ENCODE results near the gene ZDHHC20. TPM values are rescaled to one million over a fixed set of nuclear protein-coding genes. Genes with fewer than 3 reads are reported as not detected.

ZDHHC20 gene
- total RNA-seq, 5 donors from 2014 or later (not counting 1 experiment from before 2014, with no cell fraction given): 60.1 to 73.8 (median 68.0) TPM

DNA sequence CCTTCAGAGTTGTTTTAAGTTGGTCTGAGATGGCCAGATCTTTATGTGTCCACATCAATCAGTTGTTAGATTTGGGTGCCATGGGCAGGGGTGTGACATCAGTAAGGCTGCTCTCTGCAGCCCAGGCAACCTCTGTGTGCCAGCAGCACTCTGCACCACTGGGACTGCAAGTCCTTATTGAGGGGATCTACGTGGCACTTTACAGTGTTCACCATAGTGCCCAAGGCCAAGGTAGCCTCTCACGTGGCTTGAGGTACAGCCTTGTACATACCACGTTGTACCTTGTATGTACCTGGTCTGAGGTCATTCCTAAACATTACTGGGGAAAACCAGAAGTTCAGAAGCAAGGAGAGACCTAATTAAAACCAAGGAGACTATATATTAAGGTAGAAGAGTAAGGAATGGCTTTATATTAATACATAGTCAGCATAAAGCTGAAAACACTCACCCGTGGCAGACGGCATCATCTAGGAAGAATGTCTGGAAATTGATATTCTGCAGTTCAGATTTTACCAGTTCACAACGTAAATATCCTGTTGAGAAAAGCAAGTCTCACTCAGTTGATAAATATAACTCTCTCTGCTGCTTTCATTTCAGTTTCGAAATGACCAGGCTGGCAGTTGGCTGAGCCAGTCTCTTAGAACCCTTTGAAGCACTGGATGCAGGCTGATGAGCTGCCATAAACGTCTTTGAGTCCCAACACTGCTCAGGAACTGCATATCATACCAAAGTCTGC lies 128.8 kb downstream of the ZDHHC20 start:
- no peak overlapping the region for H3K4me3 ChIP-seq (ENCODE audit: control insufficient read depth in 1 of 2, extremely low read depth in 1 of 2, low read length in 1 of 2)
- peaks cover 7 to 22% (median 20%) of the 10 kb centered on the region in 3 donors for H3K4me1 Mint-ChIP-seq
- CTCF ChIA-PET: no interaction called here

DNA sequence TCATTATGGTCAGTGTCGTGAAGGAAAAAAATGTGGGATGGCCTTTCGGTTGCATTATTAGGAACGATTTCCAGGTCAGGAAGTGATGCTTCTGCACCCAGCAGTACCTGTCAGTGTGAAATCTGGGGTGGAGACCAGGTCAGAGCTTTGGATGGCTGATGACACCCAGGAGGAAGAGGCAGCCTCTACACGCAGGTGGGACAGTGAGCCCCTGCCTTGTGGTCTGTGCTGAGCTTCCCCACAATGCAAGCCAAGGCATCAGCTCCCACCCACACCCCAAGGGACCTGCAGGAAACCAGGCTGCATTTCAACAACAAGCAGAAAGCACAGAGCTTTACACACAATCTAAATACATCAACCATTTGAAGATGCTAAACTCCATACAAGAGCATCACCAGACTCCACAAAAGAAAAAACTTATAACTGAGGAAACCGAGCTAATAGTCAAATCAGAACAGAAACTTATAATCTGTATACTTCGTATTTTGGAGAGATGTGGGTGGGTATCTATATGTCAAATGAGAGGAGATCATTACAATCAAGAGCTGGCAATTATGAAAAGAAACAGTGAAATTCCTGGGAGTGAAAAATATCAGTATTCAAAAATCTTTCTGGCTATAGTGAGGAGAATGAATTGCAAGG lies 130.1 kb downstream of the ZDHHC20 start:
- Histone ChIP-seq H3K4me1 (ENCODE audit: control insufficient read depth in 1 of 2, extremely low read depth in 1 of 2, insufficient read depth in 2 of 2, low read length in 2 of 2) (peaks cover 0 to 25% of the 10 kb centered on the region in 2 experiments), H3K27me3 (replicated peaks in 1 of 2; ENCODE audit: control insufficient read depth in 2 of 2, extremely low read depth in 1 of 2, insufficient read depth in 2 of 2, low read length in 1 of 2) (no peaks in the 10 kb centered on the region), H3K36me3 (ENCODE audit: control insufficient read depth in 2 of 2, extremely low read depth in 1 of 2, insufficient read depth in 1 of 2, low read length in 1 of 2) (no peaks in the 10 kb centered on the region), H3K4me3 (ENCODE audit: control insufficient read depth in 1 of 2, extremely low read depth in 1 of 2, low read length in 1 of 2) (no peak overlapping the region), H3K9me3 (no peaks in the 10 kb centered on the region), H3K27ac (ENCODE audit: low read length) (no peak overlapping the region)
- peaks cover 27% of the 10 kb centered on the region for H3K36me3 Mint-ChIP-seq
- WGBS (ENCODE audit: insufficient coverage): no CpG with 5 or more reads among the region's 6 CpGs
- H3K4me3 Mint-ChIP-seq: no peak overlapping the region
- no peaks in the 10 kb centered on the region for H3K9me3 Mint-ChIP-seq
- no peak for ATAC-seq (replicated peaks in 1 of 4)
- peak overlapping the region in 1 of 2 donors; percentile 40 for H3K27ac Mint-ChIP-seq
- ChIA-PET POLR2A (no interaction called here), CTCF (interaction anchor here (0.9 to 1.2 kb wide), 2 partner anchors 31 to 32 kb away, joined by 3 read pairs; no protein-coding TSS in a partner anchor)
- DNase-seq: no peak
- H3K27me3 Mint-ChIP-seq: no peaks in the 10 kb centered on the region
- H3K4me1 Mint-ChIP-seq: peaks cover 7 to 22% (median 20%) of the 10 kb centered on the region in 3 donors

More for the DNA sequence above, 128.8 kb downstream of the ZDHHC20 start:
- WGBS (ENCODE audit: insufficient coverage): 33% methylated on average over 6 of the region's 8 CpGs
- Mint-ChIP-seq H3K27me3 (no peaks in the 10 kb centered on the region), H3K36me3 (peaks cover 27% of the 10 kb centered on the region), H3K4me3 (no peak overlapping the region), H3K27ac (peak overlapping the region in 1 of 2 donors; percentile 19), H3K9me3 (no peaks in the 10 kb centered on the region)
- POLR2A ChIA-PET: no interaction called here
- peaks cover 0 to 25% of the 10 kb centered on the region in 2 experiments for H3K4me1 ChIP-seq (ENCODE audit: control insufficient read depth in 1 of 2, extremely low read depth in 1 of 2, insufficient read depth in 2 of 2, low read length in 2 of 2)
- ATAC-seq (replicated peaks in 1 of 4) (peak in 1 of 4 experiments; percentile 20), DNase-seq (peak in 1 of 35 experiments; percentile 8)
- H3K27ac ChIP-seq (ENCODE audit: low read length): no peak overlapping the region
- no peaks in the 10 kb centered on the region for H3K9me3 ChIP-seq
- H3K36me3 ChIP-seq (ENCODE audit: control insufficient read depth in 2 of 2, extremely low read depth in 1 of 2, insufficient read depth in 1 of 2, low read length in 1 of 2): no peaks in the 10 kb centered on the region
- no peaks in the 10 kb centered on the region for H3K27me3 ChIP-seq (replicated peaks in 1 of 2; ENCODE audit: control insufficient read depth in 2 of 2, extremely low read depth in 1 of 2, insufficient read depth in 2 of 2, low read length in 1 of 2)

DNA sequence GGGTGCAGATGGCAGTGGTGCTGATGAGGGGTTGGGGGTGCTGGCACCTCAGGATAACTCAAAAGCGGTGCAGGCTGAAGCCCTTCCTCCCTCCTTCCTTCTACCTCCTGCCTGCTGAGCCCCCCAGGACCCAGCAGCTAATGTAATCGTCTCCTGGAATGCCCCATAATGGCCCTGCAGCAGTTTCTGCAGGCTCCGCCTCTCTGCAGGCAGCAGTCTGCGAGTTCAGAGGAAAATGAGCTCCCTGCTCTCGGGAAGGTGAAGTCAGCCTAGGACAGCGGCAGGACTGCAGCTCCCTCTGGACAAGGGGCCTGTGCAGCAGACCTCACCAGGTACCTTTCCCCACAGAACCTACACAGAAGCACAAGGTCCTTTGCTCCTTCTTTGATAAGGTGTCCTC lies 130.9 kb downstream of the ZDHHC20 start:
- Mint-ChIP-seq H3K27ac (no peak overlapping the region), H3K4me3 (no peak overlapping the region), H3K36me3 (peaks cover 27% of the 10 kb centered on the region), H3K4me1 (peaks cover 7 to 22% (median 20%) of the 10 kb centered on the region in 3 donors), H3K27me3 (no peaks in the 10 kb centered on the region), H3K9me3 (no peaks in the 10 kb centered on the region)
- Histone ChIP-seq H3K36me3 (ENCODE audit: control insufficient read depth in 2 of 2, extremely low read depth in 1 of 2, insufficient read depth in 1 of 2, low read length in 1 of 2) (no peaks in the 10 kb centered on the region), H3K4me1 (ENCODE audit: control insufficient read depth in 1 of 2, extremely low read depth in 1 of 2, insufficient read depth in 2 of 2, low read length in 2 of 2) (peaks cover 0 to 25% of the 10 kb centered on the region in 2 experiments), H3K9me3 (no peaks in the 10 kb centered on the region), H3K27me3 (replicated peaks in 1 of 2; ENCODE audit: control insufficient read depth in 2 of 2, extremely low read depth in 1 of 2, insufficient read depth in 2 of 2, low read length in 1 of 2) (no peaks in the 10 kb centered on the region), H3K27ac (ENCODE audit: low read length) (no peak overlapping the region), H3K4me3 (ENCODE audit: control insufficient read depth in 1 of 2, extremely low read depth in 1 of 2, low read length in 1 of 2) (no peak overlapping the region)
- no peak for DNase-seq
- no peak for ATAC-seq (replicated peaks in 1 of 4)
- ChIA-PET CTCF (interaction anchor here in 1 of 2 donors (0.6 to 1.2 kb wide), 2 partner anchors 31 to 135 kb away, joined by 3 read pairs; no protein-coding TSS in a partner anchor), POLR2A (no interaction called here)
- 65% methylated on average over 5 of the region's 6 CpGs for WGBS (ENCODE audit: insufficient coverage)

DNA sequence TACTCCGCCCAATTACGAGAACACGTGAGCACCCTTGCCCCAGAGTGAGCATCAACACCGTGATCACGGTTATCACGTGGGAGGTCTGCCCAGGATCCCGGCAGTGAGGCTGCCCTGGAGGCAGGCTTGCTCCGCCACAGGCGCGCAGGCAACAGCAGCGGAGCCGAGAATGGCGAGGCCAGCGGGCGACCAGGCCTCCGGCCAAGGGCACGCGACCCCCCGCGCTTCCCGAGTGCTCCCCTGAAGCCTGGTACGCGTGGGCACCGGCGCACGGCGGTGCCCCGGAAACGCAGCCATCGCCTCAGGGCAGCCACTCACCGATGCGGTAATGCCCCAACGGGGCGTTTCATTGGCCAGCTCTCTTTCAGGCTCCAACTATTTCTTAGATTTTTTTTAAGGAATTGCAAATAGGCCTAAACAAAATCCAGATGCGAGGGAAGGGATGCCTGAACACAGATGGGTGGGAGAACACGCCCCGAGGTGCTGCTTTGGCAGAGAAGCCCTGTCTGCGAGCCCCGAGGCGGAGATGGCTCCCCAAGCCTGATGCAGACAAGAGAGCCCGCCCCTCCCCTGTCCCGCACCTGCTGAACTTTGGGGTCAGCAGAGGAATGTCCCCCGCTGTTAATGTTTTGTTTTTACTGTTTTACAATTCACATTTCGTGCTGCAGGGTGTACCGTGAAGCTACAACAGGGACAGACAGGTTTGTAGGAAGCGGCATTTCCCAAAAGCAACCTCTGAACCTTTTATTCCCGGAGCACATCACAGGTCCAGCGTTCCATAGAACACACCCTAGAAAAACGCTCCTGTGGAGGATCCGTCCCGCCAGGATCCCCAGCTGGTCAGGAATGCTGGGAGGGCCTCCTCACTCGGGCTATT lies 132.7 kb downstream of the ZDHHC20 start:
- Histone ChIP-seq H3K36me3 (ENCODE audit: control insufficient read depth in 2 of 2, extremely low read depth in 1 of 2, insufficient read depth in 1 of 2, low read length in 1 of 2) (no peaks in the 10 kb centered on the region), H3K9me3 (no peaks in the 10 kb centered on the region), H3K4me1 (ENCODE audit: control insufficient read depth in 1 of 2, extremely low read depth in 1 of 2, insufficient read depth in 2 of 2, low read length in 2 of 2) (peaks cover 0 to 25% of the 10 kb centered on the region in 2 experiments), H3K27ac (ENCODE audit: low read length) (no peak overlapping the region), H3K27me3 (replicated peaks in 1 of 2; ENCODE audit: control insufficient read depth in 2 of 2, extremely low read depth in 1 of 2, insufficient read depth in 2 of 2, low read length in 1 of 2) (no peaks in the 10 kb centered on the region), H3K4me3 (ENCODE audit: control insufficient read depth in 1 of 2, extremely low read depth in 1 of 2, low read length in 1 of 2) (peak overlapping the region; percentile 37 to 64)
- DNase-seq (peak in 10 of 35 experiments; percentile 7 to 31 (median 14)), ATAC-seq (replicated peaks in 1 of 4) (peak in 3 of 4 experiments; percentile 58 to 90 (median 65))
- H3K27me3 Mint-ChIP-seq: no peaks in the 10 kb centered on the region
- peaks cover 7 to 22% (median 20%) of the 10 kb centered on the region in 3 donors for H3K4me1 Mint-ChIP-seq
- peak overlapping the region in 1 of 2 donors; percentile 88 for H3K27ac Mint-ChIP-seq
- 49% methylated on average over 46 of the region's 52 CpGs for WGBS (ENCODE audit: insufficient coverage)
- no peaks in the 10 kb centered on the region for H3K9me3 Mint-ChIP-seq
- POLR2A ChIA-PET: no interaction called here
- H3K4me3 Mint-ChIP-seq: peak overlapping the region; percentile 32 to 76 (median 74)
- H3K36me3 Mint-ChIP-seq: peaks cover 32% of the 10 kb centered on the region
- CTCF ChIA-PET: no interaction called here

DNA sequence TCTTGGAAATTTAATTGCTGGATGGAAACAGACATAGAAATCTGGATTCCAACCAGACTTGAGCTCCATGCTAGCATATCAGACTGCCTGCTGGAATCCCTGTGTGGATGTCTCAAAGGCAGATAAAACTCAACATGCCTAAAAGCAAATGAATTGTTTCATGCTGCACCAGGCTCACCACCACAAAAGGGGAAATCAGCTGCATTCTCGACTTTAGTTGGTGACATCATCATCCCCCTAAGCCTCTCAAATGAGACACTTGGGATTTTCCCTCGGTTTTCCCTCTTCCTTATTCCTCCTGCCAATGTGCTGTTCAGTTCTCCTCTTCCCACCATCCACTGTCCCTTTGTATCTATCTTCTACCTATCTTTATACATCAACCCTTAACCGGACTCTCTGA lies 134.3 kb downstream of the ZDHHC20 start:
- H3K4me3 ChIP-seq (ENCODE audit: control insufficient read depth in 1 of 2, extremely low read depth in 1 of 2, low read length in 1 of 2): no peak overlapping the region
- H3K36me3 ChIP-seq (ENCODE audit: control insufficient read depth in 2 of 2, extremely low read depth in 1 of 2, insufficient read depth in 1 of 2, low read length in 1 of 2): no peaks in the 10 kb centered on the region
- H3K4me3 Mint-ChIP-seq: no peak overlapping the region
- CTCF ChIA-PET: no interaction called here
- no peaks in the 10 kb centered on the region for H3K27me3 ChIP-seq (replicated peaks in 1 of 2; ENCODE audit: control insufficient read depth in 2 of 2, extremely low read depth in 1 of 2, insufficient read depth in 2 of 2, low read length in 1 of 2)
- no peak overlapping the region for H3K27ac ChIP-seq (ENCODE audit: low read length)
- H3K4me1 Mint-ChIP-seq: peaks cover 7 to 15% (median 11%) of the 10 kb centered on the region in 3 donors
- peaks cover 0 to 16% of the 10 kb centered on the region in 2 experiments for H3K4me1 ChIP-seq (ENCODE audit: control insufficient read depth in 1 of 2, extremely low read depth in 1 of 2, insufficient read depth in 2 of 2, low read length in 2 of 2)
- WGBS (ENCODE audit: insufficient coverage): 77% methylated on average over 2 of the region's 3 CpGs
- H3K36me3 Mint-ChIP-seq: peaks cover 33% of the 10 kb centered on the region
- DNase-seq (no peak), ATAC-seq (replicated peaks in 1 of 4) (no peak)
- no peak overlapping the region for H3K27ac Mint-ChIP-seq
- POLR2A ChIA-PET: no interaction called here
- H3K9me3 Mint-ChIP-seq: no peaks in the 10 kb centered on the region
- H3K27me3 Mint-ChIP-seq: no peaks in the 10 kb centered on the region
- H3K9me3 ChIP-seq: no peaks in the 10 kb centered on the region

DNA sequence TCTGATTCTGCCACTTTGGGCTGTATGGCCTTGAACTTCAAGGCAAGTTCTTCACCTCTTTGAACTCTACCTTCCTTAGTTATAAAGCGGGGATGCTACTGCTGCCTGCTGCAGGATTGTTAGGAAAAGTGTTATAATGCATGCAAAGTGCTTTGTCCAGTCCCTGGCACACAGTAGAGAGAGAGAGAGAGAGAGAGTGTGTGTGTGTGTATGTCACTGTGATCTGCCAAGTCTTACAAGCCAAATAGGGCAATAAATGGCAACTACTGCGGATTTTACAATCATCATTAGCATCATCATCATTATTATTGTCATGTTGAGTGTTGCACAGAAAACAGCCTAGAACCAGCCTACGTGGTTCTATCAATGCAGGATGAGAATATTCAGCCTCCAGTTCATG lies 136.1 kb downstream of the ZDHHC20 start:
- peaks cover 0 to 8% of the 10 kb centered on the region in 2 experiments for H3K4me1 ChIP-seq (ENCODE audit: control insufficient read depth in 1 of 2, extremely low read depth in 1 of 2, insufficient read depth in 2 of 2, low read length in 2 of 2)
- ChIA-PET CTCF (no interaction called here), POLR2A (no interaction called here)
- Mint-ChIP-seq H3K36me3 (peaks cover 30% of the 10 kb centered on the region), H3K4me1 (peaks cover 0 to 7% (median 5%) of the 10 kb centered on the region in 3 donors), H3K27me3 (no peaks in the 10 kb centered on the region), H3K4me3 (no peak overlapping the region), H3K27ac (no peak overlapping the region), H3K9me3 (no peaks in the 10 kb centered on the region)
- no peak overlapping the region for H3K27ac ChIP-seq (ENCODE audit: low read length)
- H3K4me3 ChIP-seq (ENCODE audit: control insufficient read depth in 1 of 2, extremely low read depth in 1 of 2, low read length in 1 of 2): no peak overlapping the region
- no peaks in the 10 kb centered on the region for H3K36me3 ChIP-seq (ENCODE audit: control insufficient read depth in 2 of 2, extremely low read depth in 1 of 2, insufficient read depth in 1 of 2, low read length in 1 of 2)
- ATAC-seq (replicated peaks in 1 of 4) (no peak), DNase-seq (no peak)
- no peaks in the 10 kb centered on the region for H3K9me3 ChIP-seq
- H3K27me3 ChIP-seq (replicated peaks in 1 of 2; ENCODE audit: control insufficient read depth in 2 of 2, extremely low read depth in 1 of 2, insufficient read depth in 2 of 2, low read length in 1 of 2): no peaks in the 10 kb centered on the region
- WGBS (ENCODE audit: insufficient coverage): no CpG with 5 or more reads among the region's 3 CpGs
